Suprapubic skin (tissue), 4 donors: ENCODE data around the gene DDOST.

Experiments used
- POLR2A ChIP-seq, 2 donors: fragments of 450-650 bp; IDR thresholded peaks; one replicate each; pipeline ENCODE4 v1.6.1; 2017; ENCODE audit warnings: antibody characterized with exemption in 2 of 2, mild to moderate bottlenecking in 2 of 2, moderate library complexity in 2 of 2
- POLR2AphosphoS5 ChIP-seq, 3 donors: sonication (generic); formaldehyde crosslinking; IDR thresholded peaks; one replicate each; pipeline ENCODE4 v1.6.1; 2017; ENCODE audit warnings: antibody characterized with exemption in 3 of 3

DNA sequence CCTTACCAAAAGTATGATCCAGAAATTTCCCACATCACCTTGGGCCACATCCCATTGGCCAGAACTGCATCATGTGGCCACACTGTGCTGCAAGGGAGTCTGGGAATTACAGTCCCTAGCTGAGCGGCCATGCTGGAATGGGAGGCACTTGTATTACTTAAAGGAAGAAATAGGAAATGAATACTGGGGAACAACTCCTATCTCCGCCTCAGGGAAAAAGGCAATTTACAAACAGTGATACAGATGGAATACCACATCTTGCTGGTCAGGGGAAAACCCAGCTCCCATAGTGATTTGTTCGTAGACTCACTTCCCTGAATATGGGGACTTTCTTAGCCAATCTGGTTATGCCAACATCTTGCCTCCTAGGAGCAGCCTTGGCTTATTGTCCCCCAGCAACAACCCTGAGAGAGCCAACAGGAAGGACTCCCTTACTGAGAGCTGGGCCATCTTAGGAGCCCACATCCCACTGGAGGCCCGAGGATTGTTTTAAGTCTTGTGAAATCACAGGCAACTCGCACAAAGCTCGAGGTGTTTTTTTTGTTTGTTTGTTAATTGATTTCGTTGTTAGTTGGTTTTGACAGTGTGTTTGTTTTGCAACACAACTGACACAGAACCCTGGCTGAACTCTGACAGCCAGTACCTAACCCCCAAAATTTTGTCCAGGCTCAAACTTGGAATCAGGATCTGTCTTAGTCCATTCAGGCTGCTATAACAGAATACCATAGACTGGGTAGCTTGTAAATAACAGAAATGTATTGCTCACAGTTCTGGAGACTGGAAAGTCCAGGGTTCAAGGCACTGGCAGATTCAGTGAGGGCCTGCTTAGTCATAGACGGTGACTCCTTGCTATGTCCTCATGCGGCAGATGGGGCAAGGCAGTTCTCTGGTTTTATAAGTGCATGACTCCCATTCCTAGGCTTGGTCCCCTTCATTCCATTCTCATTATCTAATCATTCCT is 57.4 kb downstream of the DDOST start:
- no peak for TF ChIP-seq POLR2AphosphoS5 (IDR thresholded peaks at IDR 0.05)
- no peak for TF ChIP-seq POLR2A (IDR thresholded peaks at IDR 0.05)
